ENCODE measurements around the gene ASPSCR1. TPM values are rescaled to one million over a fixed set of nuclear protein-coding genes. Genes with fewer than 3 reads are reported as not detected.
A peak's percentile ranks its signal among the peaks of the same experiment; 100 is the strongest.

ASPSCR1 gene
- total and polyA plus RNA-seq, 2 of the 13 experiments (the other 11 are each of a cell fraction or from before 2014, with no cell fraction given): 274 to 314 TPM

DNA sequence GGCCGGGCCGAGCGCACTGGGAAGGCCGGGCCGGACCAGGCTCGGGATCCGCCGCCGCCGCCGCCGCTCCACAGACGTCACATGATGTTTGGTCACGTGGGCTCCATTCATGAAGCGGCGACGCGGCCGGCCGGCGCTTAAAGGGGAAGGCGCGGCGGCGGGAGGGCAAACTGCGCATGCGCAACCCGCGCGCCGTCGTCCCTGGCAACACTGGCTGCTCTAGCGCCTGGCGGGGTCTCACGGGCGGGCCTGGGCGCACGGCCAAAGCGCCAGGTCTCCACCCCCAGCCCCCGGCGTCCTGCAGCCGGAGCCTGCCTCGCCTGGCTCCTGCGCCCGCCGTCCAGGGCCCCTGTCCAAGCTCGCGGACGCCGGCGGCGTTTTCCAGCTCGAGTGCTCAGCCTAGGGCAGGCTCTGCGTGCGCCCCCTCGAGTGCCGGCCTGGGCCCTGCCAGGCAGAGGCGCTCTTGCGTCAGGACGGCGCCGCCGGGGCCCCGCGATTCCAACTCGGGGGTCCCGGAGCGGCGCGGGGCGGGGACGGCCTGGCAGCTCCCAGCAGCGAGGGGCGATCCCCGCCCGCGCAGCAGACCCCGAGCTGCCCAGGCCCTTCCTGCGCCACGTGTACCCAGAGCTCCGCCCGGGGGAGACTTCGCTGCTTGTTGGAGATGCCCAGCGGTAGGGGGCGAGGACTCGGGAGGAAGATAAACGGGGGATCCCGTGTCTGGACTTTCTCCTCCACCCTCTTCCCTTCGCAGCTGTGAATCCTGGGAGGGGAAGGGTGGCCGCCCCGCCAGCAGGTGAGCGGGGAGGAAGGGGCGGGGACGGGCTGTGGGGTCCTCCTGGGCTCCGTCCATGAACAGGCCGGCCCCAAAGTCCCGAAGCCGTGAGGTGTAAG lies 49.5 kb upstream of the ASPSCR1 start, which contains the start of gene MAFG (continued):
- TF ChIP-seq, protein P1, sequence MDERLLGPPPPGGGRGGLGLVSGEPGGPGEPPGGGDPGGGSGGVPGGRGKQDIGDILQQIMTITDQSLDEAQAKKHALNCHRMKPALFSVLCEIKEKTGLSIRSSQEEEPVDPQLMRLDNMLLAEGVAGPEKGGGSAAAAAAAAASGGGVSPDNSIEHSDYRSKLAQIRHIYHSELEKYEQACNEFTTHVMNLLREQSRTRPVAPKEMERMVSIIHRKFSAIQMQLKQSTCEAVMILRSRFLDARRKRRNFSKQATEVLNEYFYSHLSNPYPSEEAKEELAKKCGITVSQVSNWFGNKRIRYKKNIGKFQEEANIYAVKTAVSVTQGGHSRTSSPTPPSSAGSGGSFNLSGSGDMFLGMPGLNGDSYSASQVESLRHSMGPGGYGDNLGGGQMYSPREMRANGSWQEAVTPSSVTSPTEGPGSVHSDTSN (CRISPR knock-in tag; IDR thresholded peaks at IDR 0.05): no peak
- TF ChIP-seq ZNF143 (CRISPR knock-in tag; IDR thresholded peaks at IDR 0.05) (peak; percentile 64), HMGA1 (CRISPR knock-in tag; conservative IDR thresholded peaks at IDR 0.05) (no peak), TAF15 (IDR thresholded peaks at IDR 0.05; ENCODE audit: low read depth, low read length, poor library complexity, severe bottlenecking) (peak; percentile 34), ZNF792 (CRISPR knock-in tag; IDR thresholded peaks at IDR 0.05) (no peak), MIER2 (CRISPR knock-in tag; IDR thresholded peaks at IDR 0.05) (0 out of 2 replicates have a peak, but pooled peaks have one; percentile 43), ZNF337 (CRISPR knock-in tag; IDR thresholded peaks at IDR 0.05; ENCODE audit: borderline replicate concordance, low read depth) (peak; percentile 83; the same call in 1 of the 2 replicates), EP300 (IDR thresholded peaks at IDR 0.05; ENCODE audit: low read depth in 2 of 2, low read length in 2 of 2) (0 out of 4 replicates have a peak, but pooled peaks of 1 of the 2 experiments have one; percentile 11), EP300 (CRISPR knock-in tag; IDR thresholded peaks at IDR 0.05; ENCODE audit: borderline replicate concordance) (0 out of 2 replicates have a peak, but pooled peaks have one; percentile 37), HDAC2 (CRISPR knock-in tag; IDR thresholded peaks at IDR 0.05) (peak; percentile 24), RAD21 (CRISPR knock-in tag; IDR thresholded peaks at IDR 0.05) (peak; percentile 85)
- TF ChIP-seq, protein P2, sequence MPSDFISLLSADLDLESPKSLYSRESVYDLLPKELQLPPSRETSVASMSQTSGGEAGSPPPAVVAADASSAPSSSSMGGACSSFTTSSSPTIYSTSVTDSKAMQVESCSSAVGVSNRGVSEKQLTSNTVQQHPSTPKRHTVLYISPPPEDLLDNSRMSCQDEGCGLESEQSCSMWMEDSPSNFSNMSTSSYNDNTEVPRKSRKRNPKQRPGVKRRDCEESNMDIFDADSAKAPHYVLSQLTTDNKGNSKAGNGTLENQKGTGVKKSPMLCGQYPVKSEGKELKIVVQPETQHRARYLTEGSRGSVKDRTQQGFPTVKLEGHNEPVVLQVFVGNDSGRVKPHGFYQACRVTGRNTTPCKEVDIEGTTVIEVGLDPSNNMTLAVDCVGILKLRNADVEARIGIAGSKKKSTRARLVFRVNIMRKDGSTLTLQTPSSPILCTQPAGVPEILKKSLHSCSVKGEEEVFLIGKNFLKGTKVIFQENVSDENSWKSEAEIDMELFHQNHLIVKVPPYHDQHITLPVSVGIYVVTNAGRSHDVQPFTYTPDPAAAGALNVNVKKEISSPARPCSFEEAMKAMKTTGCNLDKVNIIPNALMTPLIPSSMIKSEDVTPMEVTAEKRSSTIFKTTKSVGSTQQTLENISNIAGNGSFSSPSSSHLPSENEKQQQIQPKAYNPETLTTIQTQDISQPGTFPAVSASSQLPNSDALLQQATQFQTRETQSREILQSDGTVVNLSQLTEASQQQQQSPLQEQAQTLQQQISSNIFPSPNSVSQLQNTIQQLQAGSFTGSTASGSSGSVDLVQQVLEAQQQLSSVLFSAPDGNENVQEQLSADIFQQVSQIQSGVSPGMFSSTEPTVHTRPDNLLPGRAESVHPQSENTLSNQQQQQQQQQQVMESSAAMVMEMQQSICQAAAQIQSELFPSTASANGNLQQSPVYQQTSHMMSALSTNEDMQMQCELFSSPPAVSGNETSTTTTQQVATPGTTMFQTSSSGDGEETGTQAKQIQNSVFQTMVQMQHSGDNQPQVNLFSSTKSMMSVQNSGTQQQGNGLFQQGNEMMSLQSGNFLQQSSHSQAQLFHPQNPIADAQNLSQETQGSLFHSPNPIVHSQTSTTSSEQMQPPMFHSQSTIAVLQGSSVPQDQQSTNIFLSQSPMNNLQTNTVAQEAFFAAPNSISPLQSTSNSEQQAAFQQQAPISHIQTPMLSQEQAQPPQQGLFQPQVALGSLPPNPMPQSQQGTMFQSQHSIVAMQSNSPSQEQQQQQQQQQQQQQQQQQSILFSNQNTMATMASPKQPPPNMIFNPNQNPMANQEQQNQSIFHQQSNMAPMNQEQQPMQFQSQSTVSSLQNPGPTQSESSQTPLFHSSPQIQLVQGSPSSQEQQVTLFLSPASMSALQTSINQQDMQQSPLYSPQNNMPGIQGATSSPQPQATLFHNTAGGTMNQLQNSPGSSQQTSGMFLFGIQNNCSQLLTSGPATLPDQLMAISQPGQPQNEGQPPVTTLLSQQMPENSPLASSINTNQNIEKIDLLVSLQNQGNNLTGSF (CRISPR knock-in tag; IDR thresholded peaks at IDR 0.05): peak; percentile 48; the same call in 1 of the 2 replicates
- TF ChIP-seq, protein P3, sequence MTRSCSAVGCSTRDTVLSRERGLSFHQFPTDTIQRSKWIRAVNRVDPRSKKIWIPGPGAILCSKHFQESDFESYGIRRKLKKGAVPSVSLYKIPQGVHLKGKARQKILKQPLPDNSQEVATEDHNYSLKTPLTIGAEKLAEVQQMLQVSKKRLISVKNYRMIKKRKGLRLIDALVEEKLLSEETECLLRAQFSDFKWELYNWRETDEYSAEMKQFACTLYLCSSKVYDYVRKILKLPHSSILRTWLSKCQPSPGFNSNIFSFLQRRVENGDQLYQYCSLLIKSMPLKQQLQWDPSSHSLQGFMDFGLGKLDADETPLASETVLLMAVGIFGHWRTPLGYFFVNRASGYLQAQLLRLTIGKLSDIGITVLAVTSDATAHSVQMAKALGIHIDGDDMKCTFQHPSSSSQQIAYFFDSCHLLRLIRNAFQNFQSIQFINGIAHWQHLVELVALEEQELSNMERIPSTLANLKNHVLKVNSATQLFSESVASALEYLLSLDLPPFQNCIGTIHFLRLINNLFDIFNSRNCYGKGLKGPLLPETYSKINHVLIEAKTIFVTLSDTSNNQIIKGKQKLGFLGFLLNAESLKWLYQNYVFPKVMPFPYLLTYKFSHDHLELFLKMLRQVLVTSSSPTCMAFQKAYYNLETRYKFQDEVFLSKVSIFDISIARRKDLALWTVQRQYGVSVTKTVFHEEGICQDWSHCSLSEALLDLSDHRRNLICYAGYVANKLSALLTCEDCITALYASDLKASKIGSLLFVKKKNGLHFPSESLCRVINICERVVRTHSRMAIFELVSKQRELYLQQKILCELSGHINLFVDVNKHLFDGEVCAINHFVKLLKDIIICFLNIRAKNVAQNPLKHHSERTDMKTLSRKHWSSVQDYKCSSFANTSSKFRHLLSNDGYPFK (CRISPR knock-in tag; IDR thresholded peaks at IDR 0.05; ENCODE audit: borderline replicate concordance): no peak
- TF ChIP-seq, protein P4, sequence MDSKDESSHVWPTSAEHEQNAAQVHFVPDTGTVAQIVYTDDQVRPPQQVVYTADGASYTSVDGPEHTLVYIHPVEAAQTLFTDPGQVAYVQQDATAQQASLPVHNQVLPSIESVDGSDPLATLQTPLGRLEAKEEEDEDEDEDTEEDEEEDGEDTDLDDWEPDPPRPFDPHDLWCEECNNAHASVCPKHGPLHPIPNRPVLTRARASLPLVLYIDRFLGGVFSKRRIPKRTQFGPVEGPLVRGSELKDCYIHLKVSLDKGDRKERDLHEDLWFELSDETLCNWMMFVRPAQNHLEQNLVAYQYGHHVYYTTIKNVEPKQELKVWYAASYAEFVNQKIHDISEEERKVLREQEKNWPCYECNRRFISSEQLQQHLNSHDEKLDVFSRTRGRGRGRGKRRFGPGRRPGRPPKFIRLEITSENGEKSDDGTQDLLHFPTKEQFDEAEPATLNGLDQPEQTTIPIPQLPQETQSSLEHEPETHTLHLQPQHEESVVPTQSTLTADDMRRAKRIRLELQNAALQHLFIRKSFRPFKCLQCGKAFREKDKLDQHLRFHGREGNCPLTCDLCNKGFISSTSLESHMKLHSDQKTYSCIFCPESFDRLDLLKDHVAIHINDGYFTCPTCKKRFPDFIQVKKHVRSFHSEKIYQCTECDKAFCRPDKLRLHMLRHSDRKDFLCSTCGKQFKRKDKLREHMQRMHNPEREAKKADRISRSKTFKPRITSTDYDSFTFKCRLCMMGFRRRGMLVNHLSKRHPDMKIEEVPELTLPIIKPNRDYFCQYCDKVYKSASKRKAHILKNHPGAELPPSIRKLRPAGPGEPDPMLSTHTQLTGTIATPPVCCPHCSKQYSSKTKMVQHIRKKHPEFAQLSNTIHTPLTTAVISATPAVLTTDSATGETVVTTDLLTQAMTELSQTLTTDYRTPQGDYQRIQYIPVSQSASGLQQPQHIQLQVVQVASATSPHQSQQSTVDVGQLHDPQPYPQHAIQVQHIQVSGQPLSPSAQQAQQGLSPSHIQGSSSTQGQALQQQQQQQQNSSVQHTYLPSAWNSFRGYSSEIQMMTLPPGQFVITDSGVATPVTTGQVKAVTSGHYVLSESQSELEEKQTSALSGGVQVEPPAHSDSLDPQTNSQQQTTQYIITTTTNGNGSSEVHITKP (CRISPR knock-in tag; IDR thresholded peaks at IDR 0.05; ENCODE audit: low read depth): no peak
